ENCODE measurements around the gene METTL18.
"Not testable (repeated sequence)": the region's sequence is repeated elsewhere in the genome, so short reads cannot be mapped to it uniquely, and the experiment has no call there.

DNA sequence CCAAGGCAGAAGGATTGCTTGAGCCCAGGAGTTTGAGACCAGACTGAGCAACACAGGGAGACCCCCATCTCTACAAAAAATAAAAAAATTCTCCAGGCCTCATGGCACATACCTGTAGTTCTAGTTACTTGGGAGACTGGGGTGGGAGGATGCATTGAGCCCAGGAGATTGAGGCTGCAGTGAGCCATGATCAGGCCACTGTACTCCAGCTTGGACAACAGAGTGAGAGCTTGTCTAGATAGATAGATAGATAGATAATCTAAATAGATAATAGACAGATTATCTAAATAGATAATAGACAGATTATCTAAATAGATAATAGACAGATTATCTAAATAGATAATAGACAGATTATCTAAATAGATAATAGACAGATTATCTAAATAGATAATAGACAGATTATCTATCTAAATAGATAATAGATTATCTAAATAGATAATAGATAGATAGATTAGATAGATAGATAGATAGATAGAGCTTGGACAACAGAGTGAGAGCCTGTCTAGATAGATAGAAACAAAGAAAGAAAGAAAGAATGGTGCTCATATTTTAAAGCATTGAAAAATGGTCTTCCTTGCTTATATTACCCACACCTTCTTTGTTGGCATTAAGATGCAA lies 16.8 kb upstream of the METTL18 start:
- TF ChIP-seq, protein P1, sequence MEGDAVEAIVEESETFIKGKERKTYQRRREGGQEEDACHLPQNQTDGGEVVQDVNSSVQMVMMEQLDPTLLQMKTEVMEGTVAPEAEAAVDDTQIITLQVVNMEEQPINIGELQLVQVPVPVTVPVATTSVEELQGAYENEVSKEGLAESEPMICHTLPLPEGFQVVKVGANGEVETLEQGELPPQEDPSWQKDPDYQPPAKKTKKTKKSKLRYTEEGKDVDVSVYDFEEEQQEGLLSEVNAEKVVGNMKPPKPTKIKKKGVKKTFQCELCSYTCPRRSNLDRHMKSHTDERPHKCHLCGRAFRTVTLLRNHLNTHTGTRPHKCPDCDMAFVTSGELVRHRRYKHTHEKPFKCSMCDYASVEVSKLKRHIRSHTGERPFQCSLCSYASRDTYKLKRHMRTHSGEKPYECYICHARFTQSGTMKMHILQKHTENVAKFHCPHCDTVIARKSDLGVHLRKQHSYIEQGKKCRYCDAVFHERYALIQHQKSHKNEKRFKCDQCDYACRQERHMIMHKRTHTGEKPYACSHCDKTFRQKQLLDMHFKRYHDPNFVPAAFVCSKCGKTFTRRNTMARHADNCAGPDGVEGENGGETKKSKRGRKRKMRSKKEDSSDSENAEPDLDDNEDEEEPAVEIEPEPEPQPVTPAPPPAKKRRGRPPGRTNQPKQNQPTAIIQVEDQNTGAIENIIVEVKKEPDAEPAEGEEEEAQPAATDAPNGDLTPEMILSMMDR (IDR thresholded peaks at IDR 0.05; ENCODE audit: insufficient read depth, low read length, poor library complexity, severe bottlenecking) = not testable (repeated sequence)
- TF ChIP-seq EZH2phosphoT487 (conservative IDR thresholded peaks at IDR 0.05; ENCODE audit: low read length) = not testable (repeated sequence)
